Activated CD8-positive, alpha-beta T cell treated with anti-CD3 and anti-CD28 coated beads for 36 hours (primary cell): ENCODE data around the gene SLC36A3. TPM values are rescaled to one million over a fixed set of nuclear protein-coding genes. Genes with fewer than 3 reads are reported as not detected.

Experiments used
- ATAC-seq: fragments of 200-7000 bp; cut with Tn5 transposase; one replicate; pipeline ENCODE4 v1.10.0; 2021; ENCODE audit warnings: mild to moderate bottlenecking, moderate library complexity
- CTCF ChIA-PET: fragments of 350-600 bp; sonication (Branson Sonifier 250); formaldehyde crosslinking; loops from one replicate; lab custom pipeline; 2021; ENCODE audit warnings: antibody characterized with exemption; lab: Charles Lee
- POLR2A ChIA-PET: fragments of 350-600 bp; sonication (Branson Sonifier 250); formaldehyde crosslinking; loops from one replicate; lab custom pipeline; 2021; ENCODE audit warnings: antibody characterized with exemption; lab: Charles Lee
- DNase-seq: peaks from one replicate; pipeline ENCODE4 v3.0.0-alpha.2; 2020
- H3K27ac Mint-ChIP-seq: one replicate; pipeline ENCODE4 v1.8.0; 2021; ENCODE audit warnings: mild to moderate bottlenecking, mixed read lengths
- H3K27me3 Mint-ChIP-seq: one replicate; pipeline ENCODE4 v1.8.0; 2021; ENCODE audit warnings: mixed read lengths
- H3K36me3 Mint-ChIP-seq: one replicate; pipeline ENCODE4 v1.8.0; 2021; ENCODE audit warnings: low read depth, mixed read lengths
- H3K4me1 Mint-ChIP-seq: one replicate; pipeline ENCODE4 v1.8.0; 2021; ENCODE audit warnings: low read depth, mixed read lengths
- H3K4me3 Mint-ChIP-seq: one replicate; pipeline ENCODE4 v1.8.0; 2021; ENCODE audit warnings: mild to moderate bottlenecking, moderate library complexity, mixed read lengths
- H3K9me3 Mint-ChIP-seq: one replicate; pipeline ENCODE4 v1.8.0; 2021; ENCODE audit warnings: mixed read lengths
- CTCF ChIP-seq: fragments of 200-600 bp; IDR thresholded peaks from one replicate; pipeline ENCODE4 v1.8.0; 2022; ENCODE audit warnings: antibody characterized with exemption, mild to moderate bottlenecking
- intact Hi-C: fragments of 100-400 bp; cut with micrococcal nuclease; formaldehyde crosslinking; loops from one replicate; pipeline ENCODE4 v1.10.0; 2022
- total RNA-seq, 2 experiments: library from RNA; stranded (reverse); gene quantifications; one replicate each; pipeline ENCODE4 v1.2.3, GENCODE V29; 2021

Gene SLC36A3
- total RNA-seq, 2 experiments from 2014 or later = not detected

DNA sequence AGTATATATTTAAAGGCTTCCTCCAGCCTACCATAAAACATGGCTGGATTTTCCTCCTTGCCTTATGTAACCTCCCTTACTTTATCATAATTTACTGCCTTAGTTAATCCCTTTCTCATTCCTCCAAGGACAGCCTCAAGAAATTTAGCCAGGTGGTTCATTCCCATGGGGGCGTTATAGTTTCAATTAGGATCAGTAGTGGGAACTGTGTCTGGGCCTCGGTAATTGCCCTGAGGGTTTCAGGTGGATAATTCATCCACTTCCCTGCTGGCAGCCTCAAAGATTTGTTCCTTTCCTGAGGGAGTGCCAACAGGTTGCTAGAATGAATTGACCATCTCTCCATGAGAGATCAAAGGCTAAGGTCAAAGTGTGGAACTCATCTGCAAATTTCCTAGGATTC, 54.9 kb downstream of the SLC36A3 start:
- Mint-ChIP-seq H3K36me3 (no peaks in the 10 kb centered on the region), H3K4me3 (no peak overlapping the region), H3K4me1 (peaks cover 37% of the 10 kb centered on the region), H3K27me3 (no peaks in the 10 kb centered on the region), H3K9me3 (no peaks in the 10 kb centered on the region), H3K27ac (no peak overlapping the region)
- TF ChIP-seq CTCF = no peak
- intact Hi-C loops = no loop called here
- CTCF ChIA-PET = interaction anchor here (2.9 kb wide), 1 partner anchor 10 kb away, joined by 23 read pairs; no protein-coding TSS in a partner anchor
- ATAC-seq (no peak), DNase-seq (no peak)
- POLR2A ChIA-PET = interaction anchor here (0.6 kb wide), 1 partner anchor 25 kb away, joined by 3 read pairs; the partner anchor contains the start of gene CCDC69

DNA sequence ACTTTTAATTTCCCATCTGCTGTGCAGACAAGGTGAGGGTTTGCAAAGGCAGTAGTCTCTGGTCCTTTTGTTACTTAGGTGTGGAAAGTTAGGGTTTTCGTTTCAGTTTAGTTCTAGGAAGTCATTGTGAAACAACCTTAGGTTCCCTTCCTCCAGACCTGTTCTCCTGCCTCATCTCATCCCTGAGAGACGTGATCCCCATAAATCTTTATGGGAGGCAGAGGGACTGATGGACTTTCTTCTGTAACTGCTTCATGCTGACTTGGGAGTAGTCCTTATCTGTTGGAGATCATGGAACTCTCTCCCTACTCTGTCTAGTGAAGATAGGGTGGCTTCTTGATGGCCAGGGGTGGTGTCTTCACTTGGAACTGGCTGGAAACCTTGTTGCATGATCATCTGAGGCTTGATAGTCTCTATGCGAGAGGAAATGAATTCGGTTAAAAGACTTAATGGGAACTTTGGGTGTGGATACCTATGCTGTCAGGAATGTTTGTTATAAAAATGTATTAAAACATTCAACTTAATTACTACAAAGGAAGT, 57.8 kb downstream of the SLC36A3 start:
- CTCF ChIA-PET = no interaction called here

DNA sequence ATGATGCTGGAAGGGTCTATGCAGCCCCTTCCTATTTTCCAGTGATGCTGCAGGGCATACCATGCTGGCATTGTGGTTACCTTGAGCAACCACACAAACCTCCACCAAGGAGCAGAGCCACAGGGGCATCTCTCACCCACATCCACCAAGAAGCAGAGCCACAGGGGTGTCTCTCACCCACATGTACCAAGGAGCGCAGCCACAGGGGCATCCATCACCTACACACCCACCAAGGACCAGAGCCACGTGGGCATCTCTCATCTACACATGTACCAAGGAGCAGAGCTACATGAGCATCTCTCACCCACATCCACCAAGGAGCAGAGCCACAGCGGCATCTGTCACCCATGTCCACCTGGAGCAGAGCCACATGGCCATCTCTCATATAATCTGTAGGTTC, 59.4 kb downstream of the SLC36A3 start:
- intact Hi-C loops = no loop called here
- ATAC-seq = no peak
- ChIA-PET CTCF (no interaction called here), POLR2A (no interaction called here)
- Mint-ChIP-seq H3K36me3 (no peaks in the 10 kb centered on the region), H3K4me1 (peaks cover 19% of the 10 kb centered on the region), H3K27me3 (no peaks in the 10 kb centered on the region), H3K4me3 (no peak overlapping the region), H3K9me3 (no peaks in the 10 kb centered on the region), H3K27ac (no peak overlapping the region)
- no peak for DNase-seq
- no peak for TF ChIP-seq CTCF

More for the DNA sequence above, 57.8 kb downstream of the SLC36A3 start:
- POLR2A ChIA-PET = no interaction called here
- Mint-ChIP-seq H3K4me1 (peaks cover 21% of the 10 kb centered on the region), H3K4me3 (no peak overlapping the region), H3K27ac (no peak overlapping the region), H3K36me3 (no peaks in the 10 kb centered on the region), H3K27me3 (no peaks in the 10 kb centered on the region), H3K9me3 (no peaks in the 10 kb centered on the region)
- DNase-seq = no peak
- intact Hi-C loops = no loop called here
- no peak for TF ChIP-seq CTCF
- peak; percentile 32 for ATAC-seq

- Mint-ChIP-seq H3K27ac (no peak overlapping the region), H3K27me3 (no peaks in the 10 kb centered on the region), H3K4me1 (peaks cover 23% of the 10 kb centered on the region), H3K36me3 (no peaks in the 10 kb centered on the region), H3K9me3 (no peaks in the 10 kb centered on the region), H3K4me3 (no peak overlapping the region)
- no peak for TF ChIP-seq CTCF
- ATAC-seq = peak; percentile 38
- intact Hi-C loops = no loop called here
- ChIA-PET CTCF (no interaction called here), POLR2A (no interaction called here)
- peak; percentile 39 for DNase-seq
These were observed 60.0 kb downstream of the SLC36A3 start for GRCh38 chr5:151243564-151243963.

DNA sequence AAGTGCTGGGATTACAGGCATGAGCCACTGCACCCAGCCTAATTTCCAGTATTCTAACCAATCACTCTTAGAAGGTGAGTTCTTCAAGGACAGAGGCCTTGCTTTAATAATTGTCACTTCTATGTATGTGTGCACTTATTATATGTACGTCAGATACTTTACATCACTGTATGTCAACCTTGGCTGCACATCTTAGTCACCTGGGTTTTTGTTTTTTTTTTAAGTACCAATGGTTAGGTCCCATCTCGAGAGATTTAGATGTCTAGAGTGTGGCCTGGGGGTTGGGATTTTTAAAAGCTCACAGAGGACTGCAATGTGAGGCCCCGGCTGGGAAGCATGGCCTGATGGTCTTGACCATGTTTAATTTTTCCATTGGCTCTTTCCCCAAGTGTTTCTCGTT, 60.4 kb downstream of the SLC36A3 start:
- intact Hi-C loops = no loop called here
- DNase-seq (no peak), ATAC-seq (no peak)
- Mint-ChIP-seq H3K27me3 (no peaks in the 10 kb centered on the region), H3K9me3 (no peaks in the 10 kb centered on the region), H3K4me3 (no peak overlapping the region), H3K36me3 (no peaks in the 10 kb centered on the region), H3K27ac (no peak overlapping the region), H3K4me1 (peaks cover 27% of the 10 kb centered on the region)
- ChIA-PET CTCF (interaction anchor here (1.0 to 6.6 kb wide), 5 partner anchors 9 to 128 kb away, joined by 3 to 83 read pairs (median 57); partner anchors contain the start of gene CCDC69), POLR2A (interaction anchor here (0.9 to 1.2 kb wide), 2 partner anchors 15 to 21 kb away, joined by 3 read pairs; no protein-coding TSS in a partner anchor)
- no peak for TF ChIP-seq CTCF
